ENCODE measurements around the gene ETFRF1.

- no peak for TF ChIP-seq CTCF (IDR thresholded peaks at IDR 0.05)
- no peak for TF ChIP-seq POLR2A (IDR thresholded peaks at IDR 0.05)
Observed at GRCh38 chr12:25251769-25252168, 56.7 kb downstream of the ETFRF1 start.

All from testis (tissue), 2 donors.